ENCODE results near the gene CDKN3.

CDKN3 gene

DNA sequence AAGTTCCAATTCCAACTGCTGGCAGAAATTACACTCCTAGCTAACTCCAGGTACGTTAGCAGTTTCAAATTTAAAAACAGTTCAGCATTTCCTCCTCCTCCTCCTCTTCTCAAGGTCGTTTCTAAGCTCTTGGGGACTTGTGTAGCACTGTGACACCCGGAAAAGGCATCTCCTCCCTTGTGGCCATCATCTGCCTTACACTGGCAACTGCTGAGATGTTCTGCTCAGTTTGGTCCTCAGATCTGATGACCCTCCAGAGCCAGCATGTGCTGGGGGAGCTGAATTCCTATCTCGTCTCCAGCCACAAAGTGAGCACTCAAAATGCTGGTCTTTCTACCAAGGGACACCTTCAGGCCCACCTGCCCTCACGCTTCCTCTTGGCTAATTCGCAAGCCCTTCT, 43.5 kb upstream of the CDKN3 start:
- H3K4me3 ChIP-seq (ENCODE audit: low read depth, low read length), result no peak overlapping the region
- TF ChIP-seq, protein P1, sequence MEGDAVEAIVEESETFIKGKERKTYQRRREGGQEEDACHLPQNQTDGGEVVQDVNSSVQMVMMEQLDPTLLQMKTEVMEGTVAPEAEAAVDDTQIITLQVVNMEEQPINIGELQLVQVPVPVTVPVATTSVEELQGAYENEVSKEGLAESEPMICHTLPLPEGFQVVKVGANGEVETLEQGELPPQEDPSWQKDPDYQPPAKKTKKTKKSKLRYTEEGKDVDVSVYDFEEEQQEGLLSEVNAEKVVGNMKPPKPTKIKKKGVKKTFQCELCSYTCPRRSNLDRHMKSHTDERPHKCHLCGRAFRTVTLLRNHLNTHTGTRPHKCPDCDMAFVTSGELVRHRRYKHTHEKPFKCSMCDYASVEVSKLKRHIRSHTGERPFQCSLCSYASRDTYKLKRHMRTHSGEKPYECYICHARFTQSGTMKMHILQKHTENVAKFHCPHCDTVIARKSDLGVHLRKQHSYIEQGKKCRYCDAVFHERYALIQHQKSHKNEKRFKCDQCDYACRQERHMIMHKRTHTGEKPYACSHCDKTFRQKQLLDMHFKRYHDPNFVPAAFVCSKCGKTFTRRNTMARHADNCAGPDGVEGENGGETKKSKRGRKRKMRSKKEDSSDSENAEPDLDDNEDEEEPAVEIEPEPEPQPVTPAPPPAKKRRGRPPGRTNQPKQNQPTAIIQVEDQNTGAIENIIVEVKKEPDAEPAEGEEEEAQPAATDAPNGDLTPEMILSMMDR (IDR thresholded peaks at IDR 0.05; ENCODE audit: low read depth, low read length), result no peak

GRCh38 chr14:54353694-54354093, 43.1 kb upstream of the CDKN3 start:
- TF ChIP-seq, protein P1 (IDR thresholded peaks at IDR 0.05; ENCODE audit: low read depth, low read length), result no peak
- H3K4me3 ChIP-seq (ENCODE audit: low read depth, low read length), result no peak overlapping the region

GRCh38 chr14:54354096-54354495, 42.7 kb upstream of the CDKN3 start:
- TF ChIP-seq, protein P1 (IDR thresholded peaks at IDR 0.05; ENCODE audit: low read depth, low read length), result no peak
- H3K4me3 ChIP-seq (ENCODE audit: low read depth, low read length), result no peak overlapping the region

GRCh38 chr14:54354968-54355641, 41.7 kb upstream of the CDKN3 start:
- no peak overlapping the region for H3K4me3 ChIP-seq (ENCODE audit: low read depth, low read length)
- TF ChIP-seq, protein P1 (IDR thresholded peaks at IDR 0.05; ENCODE audit: low read depth, low read length), result no peak

DNA sequence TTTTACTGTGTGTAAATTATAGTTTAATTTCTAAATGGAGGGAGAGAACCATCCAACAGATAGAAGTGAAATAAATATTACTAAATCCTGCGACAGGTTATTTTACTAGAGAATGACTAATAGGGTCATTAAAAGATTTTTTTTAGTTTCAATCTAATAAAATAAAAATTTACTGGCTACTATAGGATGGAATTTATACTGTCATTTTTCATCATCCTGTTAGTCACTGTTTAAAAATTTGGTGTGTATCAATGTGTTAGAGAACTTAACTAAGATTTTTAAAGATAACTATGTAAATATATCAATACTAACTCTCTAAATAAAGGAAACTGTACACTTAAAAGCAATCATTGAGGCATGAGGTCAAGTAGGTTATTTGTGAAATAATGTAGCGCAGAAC, 41.1 kb upstream of the CDKN3 start:
- TF ChIP-seq, protein P1 (IDR thresholded peaks at IDR 0.05; ENCODE audit: low read depth, low read length), result no peak
- H3K4me3 ChIP-seq (ENCODE audit: low read depth, low read length), result no peak overlapping the region

GRCh38 chr14:54356172-54356571, 40.6 kb upstream of the CDKN3 start:
- no peak overlapping the region for H3K4me3 ChIP-seq (ENCODE audit: low read depth, low read length)
- TF ChIP-seq, protein P1 (IDR thresholded peaks at IDR 0.05; ENCODE audit: low read depth, low read length), result no peak

- TF ChIP-seq, protein P1 (IDR thresholded peaks at IDR 0.05; ENCODE audit: low read depth, low read length), result no peak
- no peak overlapping the region for H3K4me3 ChIP-seq (ENCODE audit: low read depth, low read length)
These were observed 36.1 kb upstream of the CDKN3 start for GRCh38 chr14:54360667-54361066.

All from WI38 (cell line).